ENCODE measurements around the gene OCEL1.
A peak's percentile ranks its signal among the peaks of the same experiment; 100 is the strongest.

The OCEL1 gene

DNA sequence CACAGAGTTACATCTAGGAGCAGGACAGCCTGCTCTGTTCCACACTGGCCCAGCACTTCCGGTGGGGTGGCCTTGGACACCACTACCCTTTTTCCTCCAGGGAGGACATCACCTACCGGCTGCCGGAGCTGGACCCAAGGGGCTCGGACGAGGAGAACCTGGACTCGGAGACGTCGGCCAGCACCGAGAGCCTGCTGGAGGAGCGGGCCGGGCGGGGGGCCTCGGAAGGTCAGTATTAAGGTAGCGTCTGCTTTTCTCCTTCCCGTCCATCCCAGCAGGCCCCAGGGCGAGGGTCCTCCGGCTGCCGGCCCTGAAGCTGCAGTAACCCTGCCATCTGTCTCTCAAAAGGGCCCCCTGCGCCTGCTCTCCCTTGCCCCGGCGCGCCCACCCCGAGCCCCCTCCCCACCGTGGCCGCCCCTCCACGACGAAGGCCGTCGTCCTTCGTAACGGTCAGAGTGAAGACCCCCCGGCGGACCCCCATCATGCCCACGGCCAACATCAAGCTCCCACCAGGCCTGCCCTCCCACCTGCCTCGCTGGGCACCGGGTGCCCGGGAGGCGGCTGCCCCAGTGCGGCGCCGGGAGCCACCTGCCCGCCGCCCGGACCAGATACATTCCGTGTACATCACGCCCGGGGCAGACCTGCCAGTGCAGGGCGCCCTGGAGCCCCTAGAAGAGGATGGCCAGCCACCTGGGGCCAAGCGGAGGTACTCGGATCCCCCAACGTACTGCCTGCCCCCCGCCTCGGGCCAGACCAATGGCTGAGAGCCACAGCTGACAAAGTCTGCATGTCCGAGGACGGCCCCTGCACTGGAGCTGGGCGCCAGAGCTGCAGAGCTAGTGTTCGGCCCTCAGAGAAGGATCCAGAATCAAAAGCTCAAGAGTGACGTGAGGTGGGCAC, 14.2 kb upstream of the OCEL1 start:
- FAIRE-seq, result no peak

DNA sequence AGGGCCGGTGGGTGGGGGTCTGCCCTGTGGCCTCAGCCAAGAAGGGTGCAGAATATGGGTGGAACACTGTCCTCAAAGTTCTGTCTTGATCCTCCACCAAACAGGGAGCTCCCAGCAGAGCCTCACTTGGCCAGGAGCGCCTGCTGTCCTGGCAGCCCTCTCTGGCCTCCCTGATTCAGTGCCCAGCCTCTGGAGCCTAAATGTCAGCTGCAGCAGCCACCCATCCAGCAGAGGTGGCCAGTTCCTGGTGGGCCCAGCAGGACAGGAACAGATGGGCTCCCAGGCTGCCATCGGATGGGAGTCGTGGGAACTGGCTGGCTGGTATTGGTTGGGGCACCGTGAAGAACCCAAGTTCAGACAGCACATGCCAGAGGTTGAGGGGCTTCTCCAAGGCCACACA, 12.7 kb upstream of the OCEL1 start:
- no peak for FAIRE-seq

DNA sequence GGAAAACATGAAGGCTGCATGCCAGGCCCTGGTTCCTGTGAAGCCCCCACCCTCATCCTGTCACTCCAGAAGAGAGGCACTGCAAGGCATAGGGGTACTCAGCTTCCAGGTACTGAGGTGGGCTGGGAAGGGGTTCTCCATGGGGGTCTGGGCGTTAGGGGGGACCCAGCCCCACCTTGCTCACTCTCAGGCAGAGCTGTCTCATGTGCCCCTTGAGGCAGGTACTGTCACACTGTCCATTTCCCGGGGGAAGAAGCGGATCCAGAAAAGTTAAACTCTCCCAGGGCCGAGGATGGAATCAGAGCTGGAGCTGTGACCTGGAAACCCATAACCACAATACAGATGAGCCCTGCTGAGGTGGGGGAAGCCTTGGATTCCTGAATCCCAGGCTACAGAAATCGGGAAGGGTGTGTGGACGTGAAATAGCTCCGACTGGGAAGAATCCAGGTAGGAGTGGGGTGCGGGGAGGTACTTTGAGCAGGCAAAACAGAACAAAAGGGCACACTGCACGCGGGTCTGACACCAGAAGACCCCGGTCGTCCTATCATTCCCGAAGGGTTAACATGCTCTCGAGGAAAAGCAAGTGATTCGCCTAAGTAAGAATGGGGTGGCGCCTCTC, 11.4 kb upstream of the OCEL1 start:
- no peak for FAIRE-seq

DNA sequence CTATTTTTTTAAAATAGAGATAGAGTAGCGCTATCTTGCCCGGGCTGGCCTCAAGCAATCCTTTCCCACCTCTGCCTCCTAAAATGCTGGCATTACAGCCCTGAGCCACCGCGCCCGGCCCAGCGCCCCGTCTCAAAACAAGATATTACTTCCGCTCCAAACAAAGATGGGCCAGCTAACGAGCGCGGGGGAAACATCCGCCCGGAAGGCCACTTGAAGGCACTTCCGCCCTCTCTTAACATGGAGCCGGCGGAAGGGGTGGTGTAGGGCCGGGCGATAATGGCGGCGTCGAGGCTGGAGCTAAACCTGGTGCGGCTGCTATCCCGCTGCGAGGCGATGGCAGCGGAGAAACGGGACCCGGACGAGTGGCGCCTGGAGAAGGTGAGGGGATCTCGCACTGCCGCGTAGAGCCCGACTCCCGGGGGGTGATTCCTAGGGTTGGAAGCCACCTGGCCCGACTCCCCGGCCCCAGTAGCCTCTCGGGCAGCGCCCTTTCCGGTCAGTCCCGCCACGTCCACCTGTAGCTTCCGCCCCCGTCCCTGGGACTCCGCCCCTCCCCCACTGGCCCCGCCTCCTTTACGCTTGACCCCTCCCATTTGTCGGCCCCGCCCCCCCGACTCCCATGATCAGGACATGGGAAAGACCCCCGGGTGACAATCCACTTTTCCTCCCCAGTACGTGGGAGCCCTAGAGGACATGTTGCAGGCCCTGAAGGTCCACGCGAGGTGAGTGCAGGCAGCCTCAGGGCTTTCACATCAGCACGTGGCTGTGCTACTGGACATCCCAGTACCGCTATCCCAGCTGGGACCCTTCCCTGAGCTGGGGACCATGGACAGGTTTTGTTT, 10.7 kb upstream of the OCEL1 start, which contains the start of gene USE1:
USE1 (plus strand) TSS at position 231 of the 845 bp plus-strand sequence; CDS start at position 280, 49 bp downstream.
- peak; percentile 85 for FAIRE-seq

DNA sequence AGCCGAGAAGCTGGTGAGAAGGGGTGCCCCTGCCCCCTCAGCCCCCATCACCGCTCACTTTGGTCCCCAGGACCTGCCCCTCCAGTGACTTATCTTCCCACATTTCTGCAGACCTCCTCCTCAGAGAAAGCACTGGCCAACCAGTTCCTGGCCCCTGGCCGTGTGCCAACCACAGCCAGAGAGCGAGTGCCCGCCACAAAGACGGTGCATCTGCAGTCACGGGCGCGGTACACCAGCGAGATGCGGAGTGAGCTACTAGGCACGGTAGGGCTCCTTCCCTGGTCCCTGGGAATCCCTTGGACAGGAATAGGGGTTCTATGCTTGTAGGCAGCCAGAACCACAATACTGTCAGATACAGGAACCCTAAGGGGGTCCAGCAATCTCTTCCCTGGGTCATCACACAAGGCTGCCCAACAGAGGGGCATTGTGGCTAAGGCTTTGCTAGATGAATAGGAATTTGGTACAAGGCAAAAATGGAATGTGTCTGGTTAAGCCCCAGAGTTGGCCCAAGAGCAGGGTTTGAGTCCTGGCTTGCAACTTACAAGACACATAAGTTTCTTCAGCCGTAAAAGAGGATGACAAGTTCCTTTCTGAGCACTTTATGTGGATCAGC, 9.9 kb upstream of the OCEL1 start:
- FAIRE-seq, result no peak

DNA sequence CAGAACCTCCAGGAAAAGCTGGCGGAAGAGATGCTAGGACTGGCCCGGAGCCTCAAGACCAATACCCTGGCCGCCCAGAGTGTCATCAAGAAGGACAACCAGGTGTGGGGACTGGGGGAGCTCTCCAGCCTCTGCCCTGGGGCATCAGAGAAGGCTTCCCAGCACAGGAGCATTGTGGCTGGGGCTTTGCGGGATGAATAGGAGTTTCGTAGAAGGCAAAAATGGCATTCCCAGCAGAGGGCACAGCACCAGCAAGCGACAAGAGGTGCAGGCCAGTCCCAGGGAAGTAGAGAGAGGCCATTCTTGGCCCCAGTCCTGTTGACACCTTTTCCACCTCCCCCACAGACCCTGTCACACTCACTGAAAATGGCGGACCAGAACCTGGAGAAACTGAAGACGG, 6.7 kb upstream of the OCEL1 start:
- no peak for FAIRE-seq

DNA sequence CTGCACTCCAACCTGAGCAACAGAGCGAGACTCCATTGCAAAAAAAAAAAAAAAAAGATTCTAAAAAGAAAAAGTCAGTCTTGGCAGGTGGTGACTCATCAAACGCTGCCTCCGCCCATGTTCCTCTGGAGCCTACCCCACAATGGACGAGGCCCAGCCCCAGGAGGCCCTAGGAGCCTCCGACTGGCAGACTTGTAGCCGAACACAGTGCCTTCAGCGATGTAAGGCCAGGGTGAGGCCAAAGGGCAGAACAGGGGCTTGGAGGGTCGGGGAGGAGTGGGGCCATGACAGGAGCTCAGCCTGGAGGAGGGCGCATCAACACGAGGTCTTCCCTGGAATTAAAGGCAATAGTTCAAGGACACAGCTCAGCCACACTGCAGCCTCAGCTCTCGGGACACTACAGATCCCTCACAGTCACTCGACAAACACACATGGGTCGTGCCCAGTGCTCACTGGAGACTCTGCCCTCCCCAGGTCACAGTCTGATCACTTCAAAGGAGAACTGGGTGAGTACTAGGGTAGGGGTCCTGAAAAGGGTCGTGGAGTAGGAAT, 5.7 kb upstream of the OCEL1 start:
- FAIRE-seq, result no peak

DNA sequence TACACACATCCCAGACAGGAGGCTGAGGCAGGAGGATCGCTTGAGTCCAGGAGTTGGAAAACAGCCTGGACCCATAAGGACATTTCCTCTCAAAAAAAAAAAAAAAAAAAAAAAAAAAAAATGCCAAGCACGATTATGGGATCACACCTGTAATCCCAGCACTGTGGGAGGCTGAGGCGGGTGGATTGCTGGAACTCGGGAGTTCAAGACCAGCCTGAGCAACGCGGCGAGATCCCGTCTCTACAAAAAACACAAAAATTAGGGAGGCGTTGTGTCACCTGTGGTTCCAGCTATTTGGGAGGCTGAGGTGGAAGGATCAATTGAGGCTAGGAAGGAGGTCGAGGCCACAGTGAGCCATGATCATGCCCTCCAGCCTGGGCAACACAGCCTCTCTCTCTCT, 973 bp upstream of the OCEL1 start:
- no peak for FAIRE-seq

DNA sequence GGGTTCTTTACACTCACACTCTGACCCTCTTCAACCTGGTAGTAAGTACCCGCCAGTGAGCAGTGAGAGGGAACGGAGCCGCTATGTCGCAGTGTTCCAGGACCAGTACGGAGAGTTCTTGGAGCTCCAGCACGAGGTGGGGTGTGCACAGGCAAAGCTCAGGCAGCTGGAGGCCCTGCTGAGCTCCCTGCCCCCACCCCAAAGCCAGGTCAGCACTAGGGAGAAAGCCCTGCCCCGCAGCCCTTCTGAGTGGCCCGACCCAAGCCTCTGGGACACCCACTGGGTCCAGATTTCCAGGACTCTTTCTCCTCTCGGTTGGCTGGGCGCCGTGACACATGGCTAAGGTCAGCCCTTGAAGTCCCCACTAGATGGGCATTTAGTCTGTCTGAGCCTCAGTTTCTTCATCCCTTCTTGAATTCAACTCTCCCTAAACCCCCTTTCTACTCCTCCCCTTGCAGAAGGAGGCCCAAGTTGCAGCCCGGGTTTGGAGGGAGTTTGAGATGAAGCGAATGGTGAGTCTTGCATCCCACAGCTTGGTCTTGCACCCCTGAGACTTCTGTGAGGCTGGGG, 1.9 kb downstream of the OCEL1 start:
- FAIRE-seq, result no peak

DNA sequence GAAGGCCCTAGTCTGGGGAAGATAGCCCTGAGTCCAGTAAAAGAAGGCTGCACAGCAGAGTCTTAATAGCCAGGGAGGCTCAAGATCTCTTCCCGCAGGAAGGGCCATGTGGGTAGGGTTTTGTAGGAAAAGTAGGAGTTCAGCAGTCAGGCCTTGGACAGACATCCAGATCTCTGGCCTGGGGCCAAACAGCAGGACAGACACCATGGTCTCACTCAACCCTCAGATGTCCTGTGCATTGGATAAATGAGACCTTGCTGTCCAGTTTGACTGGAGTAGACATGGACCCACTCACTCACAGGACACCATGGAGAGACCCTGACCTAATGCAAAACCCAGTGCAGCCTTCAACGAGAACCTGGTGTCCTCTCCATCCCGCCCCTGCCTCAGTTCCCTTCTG, 3.9 kb downstream of the OCEL1 start:
- FAIRE-seq, result no peak

DNA sequence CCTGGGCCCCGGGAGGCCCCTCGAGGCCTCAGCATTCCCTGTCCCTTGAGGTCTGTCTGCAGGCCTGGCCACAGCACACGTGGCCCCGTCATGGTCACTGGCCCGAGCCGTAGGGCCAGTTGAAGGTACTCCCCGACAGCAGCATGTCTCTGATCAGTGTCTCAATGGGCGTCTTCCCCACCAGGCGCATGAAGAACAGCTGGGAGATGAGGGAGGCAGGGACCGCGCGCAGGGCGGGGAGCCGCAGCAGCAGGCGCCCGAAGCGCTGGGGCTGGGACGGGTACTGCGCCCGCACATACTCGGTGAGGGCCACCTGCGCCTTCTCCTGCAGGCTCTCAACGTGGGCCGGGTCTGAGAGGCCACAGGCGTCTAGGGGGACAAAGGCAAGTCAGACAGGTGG, 6.2 kb downstream of the OCEL1 start:
- FAIRE-seq, result no peak

DNA sequence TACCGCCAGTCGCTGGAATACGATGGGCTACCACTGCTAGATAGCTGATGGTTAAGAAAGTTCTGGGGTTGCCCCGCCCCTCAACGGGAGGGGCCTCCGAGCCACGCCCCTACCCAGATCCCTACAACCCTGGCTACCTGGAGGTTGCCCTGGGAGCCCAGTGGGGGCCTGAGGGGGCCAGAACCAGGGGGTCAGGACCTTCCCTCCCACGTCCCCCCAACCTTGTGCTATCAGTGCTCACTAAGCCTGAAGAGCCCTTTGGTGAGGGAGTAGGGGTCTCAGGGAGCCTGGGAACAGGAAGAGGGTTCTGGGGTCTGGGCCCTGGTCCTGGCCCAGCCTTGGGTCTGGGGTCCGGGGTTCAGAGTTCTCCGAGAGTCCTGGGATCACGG, 8.9 kb downstream of the OCEL1 start:
- FAIRE-seq, result no peak

DNA sequence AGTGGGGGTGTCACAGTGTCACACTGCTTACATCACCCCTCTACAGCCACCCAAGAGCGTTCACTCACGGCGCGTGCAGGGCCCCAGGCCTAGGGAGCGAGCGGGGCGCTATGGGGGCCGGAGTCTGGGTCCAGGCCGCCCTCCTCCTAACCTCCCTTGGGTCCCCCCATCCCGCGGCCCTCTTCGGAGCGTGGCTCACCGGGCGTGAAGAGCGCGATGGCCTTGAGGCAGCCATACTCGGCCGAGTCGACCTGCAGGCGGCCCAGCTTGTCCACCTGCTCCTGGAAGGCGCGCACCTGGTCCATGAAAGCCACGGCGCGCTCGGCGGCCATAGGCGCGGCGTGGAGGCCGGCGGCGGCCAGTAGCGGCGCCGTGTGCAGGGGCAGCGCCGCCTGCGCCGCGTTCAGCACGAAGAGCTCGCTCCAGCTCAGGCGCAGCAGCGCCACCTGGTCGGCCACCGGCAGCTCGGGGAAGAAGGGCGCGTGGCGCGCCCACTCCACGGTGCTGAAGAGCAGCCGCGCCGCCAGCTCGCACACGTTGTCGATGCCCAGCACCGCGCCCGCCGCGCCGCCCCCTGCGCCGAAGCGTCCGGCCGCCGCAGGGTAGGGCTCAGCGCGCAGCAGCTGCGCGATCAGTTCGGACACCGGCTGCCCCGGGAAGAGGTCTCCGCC, 9.4 kb downstream of the OCEL1 start:
- FAIRE-seq, result no peak

DNA sequence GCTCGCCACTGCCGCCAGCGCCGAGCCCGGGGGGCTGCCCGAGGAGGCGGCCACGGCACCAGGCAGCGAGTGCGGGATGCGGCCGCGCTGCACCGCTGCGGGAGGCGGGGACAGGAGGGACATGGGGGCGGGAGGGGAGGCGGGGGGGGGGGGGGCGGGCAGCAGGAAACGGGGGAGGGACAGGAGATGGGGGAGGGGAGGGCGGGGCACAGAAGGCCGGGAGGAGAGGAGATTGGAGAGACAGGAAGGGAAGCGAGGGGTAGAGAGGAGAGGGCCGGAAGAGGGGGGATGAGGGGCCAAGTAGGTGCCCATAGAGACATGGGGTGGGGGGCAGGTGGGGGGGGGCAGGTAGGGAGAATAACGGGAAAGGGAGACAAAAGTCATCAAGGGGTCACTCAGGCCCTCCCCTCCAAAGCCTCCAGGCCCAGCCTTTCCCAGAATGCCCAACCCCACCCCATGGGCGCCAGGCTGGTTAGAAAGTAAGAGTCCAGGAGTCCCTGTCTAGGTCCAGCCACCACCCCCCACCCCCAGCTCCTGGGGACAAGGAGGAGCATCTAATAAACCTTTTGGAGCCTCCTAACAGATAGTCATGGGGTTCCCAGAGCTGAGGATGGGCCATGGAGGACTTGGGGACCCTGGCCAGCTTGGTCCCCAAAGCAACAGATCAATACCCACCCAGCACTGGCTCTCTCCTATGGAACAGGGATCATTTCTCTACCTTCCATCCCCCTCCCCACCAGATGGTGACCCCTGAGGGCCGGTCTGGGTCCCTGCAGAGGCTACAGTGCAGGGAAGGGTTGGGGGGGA, 10.1 kb downstream of the OCEL1 start:
- no peak for FAIRE-seq

DNA sequence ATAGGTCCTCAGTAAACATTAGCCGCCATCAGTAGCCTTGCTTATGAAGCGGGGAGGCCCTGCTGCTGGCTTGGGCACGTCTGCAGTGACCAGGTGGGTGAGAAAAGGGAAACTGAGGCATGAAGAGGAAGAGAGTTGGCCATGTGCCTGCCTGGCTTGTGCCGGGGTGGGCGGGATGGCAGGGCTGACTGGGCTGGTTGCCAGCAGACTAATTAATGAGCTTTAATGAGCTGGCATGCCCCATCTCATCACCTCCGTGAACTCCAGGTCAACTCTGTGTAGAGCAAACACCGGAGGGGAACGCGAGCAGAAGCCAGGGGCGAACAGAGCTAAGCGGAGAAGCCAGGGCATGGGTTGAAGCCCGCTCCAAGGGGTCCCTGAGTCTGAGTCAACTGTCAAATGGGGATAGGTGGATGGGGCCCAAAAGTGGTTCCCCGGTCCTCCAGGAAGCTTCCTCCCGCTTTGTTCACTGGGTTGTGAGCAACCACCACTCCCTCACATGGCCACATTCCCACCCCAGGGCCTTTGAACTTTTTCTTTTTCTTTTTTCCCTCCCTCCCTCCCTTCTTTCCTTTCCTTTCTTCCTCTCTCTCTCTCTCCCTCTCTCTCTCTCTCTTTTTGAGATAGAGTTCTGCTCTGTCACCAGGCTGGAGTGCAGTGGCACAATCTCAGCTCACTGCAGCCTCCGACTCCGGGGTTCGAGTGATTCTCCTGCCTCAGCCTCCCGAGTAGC, 11.0 kb downstream of the OCEL1 start:
- FAIRE-seq, result no peak

DNA sequence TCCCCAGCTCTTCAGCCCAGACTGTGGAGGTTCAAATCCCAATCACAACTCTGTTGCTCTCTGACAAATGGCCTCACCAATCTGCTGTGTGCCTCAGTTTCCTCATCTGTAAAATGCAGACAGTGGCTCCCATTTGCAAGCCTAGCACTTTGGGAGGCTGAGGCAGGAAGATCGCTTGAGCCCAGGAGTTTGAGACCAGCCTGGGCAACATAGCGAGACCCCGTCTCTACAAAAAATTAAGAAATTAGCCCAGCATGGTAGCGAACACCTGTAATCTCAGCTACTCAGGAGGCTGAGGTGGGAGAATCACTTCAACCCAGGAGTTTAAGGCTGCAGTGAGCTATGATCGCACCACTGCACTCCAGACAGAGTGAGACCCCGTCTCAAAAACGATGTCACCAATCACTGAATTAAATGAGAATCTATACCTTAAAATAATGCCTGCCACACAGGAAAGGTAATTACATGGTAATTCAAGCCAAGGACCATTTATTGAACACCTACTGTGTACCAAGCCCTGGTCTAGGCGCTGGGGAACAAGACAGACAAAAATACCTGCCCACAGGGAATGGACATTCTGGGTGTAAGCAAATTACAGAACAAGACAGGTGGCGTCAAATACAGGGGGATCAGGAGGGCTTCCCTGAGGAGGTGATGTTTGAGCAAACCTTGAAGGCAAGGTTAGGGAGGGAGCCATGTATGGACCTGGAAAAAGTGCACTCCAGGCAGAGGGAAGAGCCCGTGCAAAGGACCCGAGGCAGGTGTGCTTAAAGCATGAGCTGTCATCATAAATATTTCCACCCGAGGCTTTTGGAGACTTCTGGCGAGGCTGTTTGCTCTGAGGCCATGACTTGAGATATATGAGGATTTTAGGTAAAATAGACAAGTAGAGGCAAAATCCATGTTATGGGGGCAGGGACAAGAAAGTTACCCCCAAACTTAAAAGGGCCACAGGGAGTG, 12.0 kb downstream of the OCEL1 start:
- no peak for FAIRE-seq

DNA sequence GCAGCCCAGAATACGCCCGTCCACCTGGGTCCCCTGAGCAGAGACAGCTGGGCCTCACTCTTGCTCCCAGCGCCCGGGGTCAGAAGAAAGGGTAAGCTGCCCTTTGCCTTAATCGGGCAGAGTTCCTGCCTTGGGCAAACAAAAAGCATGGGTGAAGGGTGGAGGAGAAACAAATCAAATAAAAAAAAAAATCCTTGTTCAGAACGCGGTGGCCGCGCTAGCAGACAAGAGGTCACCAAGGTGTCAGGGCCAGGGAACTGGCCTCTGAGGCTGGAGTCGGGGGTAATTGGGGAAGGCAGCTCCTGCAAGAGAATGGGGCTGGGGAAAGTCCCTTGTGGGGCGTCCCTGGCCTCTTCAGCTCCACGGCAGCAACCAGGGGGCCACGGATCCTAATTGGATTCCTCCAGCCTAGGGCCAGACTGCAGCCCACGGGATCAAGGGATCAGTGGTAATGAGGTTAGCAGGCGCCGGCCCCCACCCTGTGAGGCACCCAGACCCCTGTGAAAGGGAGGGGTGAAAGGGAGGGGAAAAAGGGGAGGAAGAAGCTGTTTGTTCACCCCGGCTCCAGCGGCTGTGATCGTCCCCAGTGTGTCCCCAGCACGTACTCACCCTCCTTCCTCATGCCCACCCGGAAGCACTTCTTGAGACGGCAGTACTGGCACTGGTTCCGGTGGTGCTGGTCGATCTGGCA, 14.2 kb downstream of the OCEL1 start:
- FAIRE-seq, result no peak

DNA sequence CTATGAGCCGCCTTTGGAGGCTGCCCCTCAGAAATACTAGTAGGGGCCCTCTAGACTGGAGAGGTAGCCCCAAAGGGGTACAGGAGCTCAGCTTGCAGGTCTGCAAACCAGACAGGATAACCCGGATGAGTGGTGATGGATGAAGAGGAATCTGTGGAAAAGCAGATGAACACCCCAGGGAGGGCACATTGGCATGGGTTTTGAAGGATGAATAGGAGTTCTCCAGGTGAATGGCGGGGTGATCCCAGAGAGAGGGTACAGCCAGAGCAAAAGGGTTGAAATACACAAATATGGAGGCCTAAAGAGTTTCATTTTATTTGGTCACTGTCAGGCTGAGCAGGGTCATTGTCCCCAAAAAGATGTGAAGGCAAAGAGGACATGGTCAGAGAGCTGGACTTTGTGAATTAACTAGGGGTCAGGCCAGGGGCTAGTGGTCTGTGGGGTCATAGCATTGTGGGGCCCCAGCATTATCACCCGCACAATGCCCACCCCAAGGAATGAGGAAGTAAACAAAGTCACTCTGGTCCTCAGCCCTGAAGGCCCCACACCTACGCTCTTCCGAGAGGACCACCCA, 14.9 kb downstream of the OCEL1 start:
- FAIRE-seq, result no peak

Data from endometrium (tissue), 2 donors.